ENCODE measurements around the gene BAZ1B.

DNA sequence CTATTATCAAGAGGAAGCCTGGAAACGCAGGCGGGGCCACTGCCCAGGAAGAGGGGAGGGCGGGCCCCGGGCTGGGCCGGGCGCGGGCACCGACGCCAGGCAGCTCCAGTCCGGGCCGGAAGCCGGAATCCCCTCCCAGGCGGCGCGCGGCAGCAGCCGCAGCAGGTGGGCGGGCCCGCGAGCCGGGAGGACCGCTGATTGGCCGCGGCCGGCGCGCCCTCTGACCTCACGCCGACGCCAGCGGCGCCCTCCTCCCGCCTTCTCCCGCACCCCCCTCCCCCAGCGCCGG is 35.0 kb upstream of the BAZ1B start:
- TF ChIP-seq, protein P1, sequence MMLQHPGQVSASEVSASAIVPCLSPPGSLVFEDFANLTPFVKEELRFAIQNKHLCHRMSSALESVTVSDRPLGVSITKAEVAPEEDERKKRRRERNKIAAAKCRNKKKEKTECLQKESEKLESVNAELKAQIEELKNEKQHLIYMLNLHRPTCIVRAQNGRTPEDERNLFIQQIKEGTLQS (IDR thresholded peaks at IDR 0.05), result no peak
- TF ChIP-seq, protein P2, sequence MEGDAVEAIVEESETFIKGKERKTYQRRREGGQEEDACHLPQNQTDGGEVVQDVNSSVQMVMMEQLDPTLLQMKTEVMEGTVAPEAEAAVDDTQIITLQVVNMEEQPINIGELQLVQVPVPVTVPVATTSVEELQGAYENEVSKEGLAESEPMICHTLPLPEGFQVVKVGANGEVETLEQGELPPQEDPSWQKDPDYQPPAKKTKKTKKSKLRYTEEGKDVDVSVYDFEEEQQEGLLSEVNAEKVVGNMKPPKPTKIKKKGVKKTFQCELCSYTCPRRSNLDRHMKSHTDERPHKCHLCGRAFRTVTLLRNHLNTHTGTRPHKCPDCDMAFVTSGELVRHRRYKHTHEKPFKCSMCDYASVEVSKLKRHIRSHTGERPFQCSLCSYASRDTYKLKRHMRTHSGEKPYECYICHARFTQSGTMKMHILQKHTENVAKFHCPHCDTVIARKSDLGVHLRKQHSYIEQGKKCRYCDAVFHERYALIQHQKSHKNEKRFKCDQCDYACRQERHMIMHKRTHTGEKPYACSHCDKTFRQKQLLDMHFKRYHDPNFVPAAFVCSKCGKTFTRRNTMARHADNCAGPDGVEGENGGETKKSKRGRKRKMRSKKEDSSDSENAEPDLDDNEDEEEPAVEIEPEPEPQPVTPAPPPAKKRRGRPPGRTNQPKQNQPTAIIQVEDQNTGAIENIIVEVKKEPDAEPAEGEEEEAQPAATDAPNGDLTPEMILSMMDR (IDR thresholded peaks at IDR 0.05; ENCODE audit: low read depth, low read length, missing input control), result no peak

Data from liver (tissue), 3 donors.